Fibroblast of pulmonary artery (primary cell): ENCODE measurements around the gene RNF208.

Experiments used
- DNase-seq: peaks from one replicate; pipeline ENCODE4 v3.0.0-alpha.2; 2010; ENCODE audit warnings: low read depth
- H3K4me3 ChIP-seq: replicated peaks from 2 replicates; pipeline ENCODE4 v1.5.1; 2011; ENCODE audit warnings: low read depth, mild to moderate bottlenecking, control low read depth, low read length, moderate library complexity
- TF ChIP-seq, protein P1 (sequence below): IDR thresholded peaks from 2 replicates; pipeline ENCODE4 v1.5.1; 2011; ENCODE audit warnings: mild to moderate bottlenecking, control low read depth, low read length, inconsistent platforms; ENCODE audit errors: missing control alignments

Gene RNF208

GRCh38 chr9:137187386-137187785 is 34.7 kb downstream of the RNF208 start:
- peak overlapping the region; percentile 94 for H3K4me3 ChIP-seq

GRCh38 chr9:137186385-137186784 is 35.7 kb downstream of the RNF208 start:
- TF ChIP-seq, protein P1, sequence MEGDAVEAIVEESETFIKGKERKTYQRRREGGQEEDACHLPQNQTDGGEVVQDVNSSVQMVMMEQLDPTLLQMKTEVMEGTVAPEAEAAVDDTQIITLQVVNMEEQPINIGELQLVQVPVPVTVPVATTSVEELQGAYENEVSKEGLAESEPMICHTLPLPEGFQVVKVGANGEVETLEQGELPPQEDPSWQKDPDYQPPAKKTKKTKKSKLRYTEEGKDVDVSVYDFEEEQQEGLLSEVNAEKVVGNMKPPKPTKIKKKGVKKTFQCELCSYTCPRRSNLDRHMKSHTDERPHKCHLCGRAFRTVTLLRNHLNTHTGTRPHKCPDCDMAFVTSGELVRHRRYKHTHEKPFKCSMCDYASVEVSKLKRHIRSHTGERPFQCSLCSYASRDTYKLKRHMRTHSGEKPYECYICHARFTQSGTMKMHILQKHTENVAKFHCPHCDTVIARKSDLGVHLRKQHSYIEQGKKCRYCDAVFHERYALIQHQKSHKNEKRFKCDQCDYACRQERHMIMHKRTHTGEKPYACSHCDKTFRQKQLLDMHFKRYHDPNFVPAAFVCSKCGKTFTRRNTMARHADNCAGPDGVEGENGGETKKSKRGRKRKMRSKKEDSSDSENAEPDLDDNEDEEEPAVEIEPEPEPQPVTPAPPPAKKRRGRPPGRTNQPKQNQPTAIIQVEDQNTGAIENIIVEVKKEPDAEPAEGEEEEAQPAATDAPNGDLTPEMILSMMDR: no peak
- H3K4me3 ChIP-seq: no peak overlapping the region
- no peak for DNase-seq

More at GRCh38 chr9:137187386-137187785, 34.7 kb downstream of the RNF208 start:
- TF ChIP-seq, protein P1: no peak
- no peak for DNase-seq

GRCh38 chr9:137185921-137186320 is 36.1 kb downstream of the RNF208 start:
- H3K4me3 ChIP-seq: no peak overlapping the region
- no peak for DNase-seq
- TF ChIP-seq, protein P1: no peak

GRCh38 chr9:137184881-137185660 is 37.0 kb downstream of the RNF208 start:
- TF ChIP-seq, protein P1: no peak
- no peak overlapping the region for H3K4me3 ChIP-seq
- DNase-seq: no peak

DNA sequence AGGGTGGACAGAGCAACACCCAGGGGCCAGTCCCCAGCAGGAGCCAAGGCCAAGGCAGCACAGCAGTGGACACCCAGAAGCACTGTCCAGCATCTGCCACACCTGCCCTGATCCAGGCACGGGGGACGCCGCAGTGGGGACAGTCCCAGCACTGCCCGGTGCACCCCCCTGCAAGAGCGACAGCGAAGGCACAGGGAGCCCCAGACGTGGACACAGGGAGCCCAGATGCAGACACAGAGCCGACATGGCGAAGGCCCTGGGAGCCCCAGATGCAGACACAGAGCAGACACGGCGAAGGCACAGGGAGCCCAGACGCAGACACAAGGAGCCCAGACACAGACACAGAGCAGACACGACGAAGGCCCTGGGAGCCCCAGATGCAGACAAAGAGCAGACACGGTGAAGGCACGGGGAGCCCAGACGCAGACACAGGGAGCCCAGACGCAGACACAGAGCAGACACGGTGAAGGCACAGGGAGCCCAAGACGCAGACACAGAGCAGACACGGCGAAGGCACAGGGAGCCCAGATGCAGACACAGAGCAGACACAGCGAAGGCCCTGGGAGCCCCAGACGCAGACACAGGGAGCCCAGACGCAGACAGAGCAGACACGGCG is 38.0 kb downstream of the RNF208 start:
- TF ChIP-seq, protein P1: no peak

GRCh38 chr9:137182836-137183235 is 39.2 kb downstream of the RNF208 start:
- TF ChIP-seq, protein P1: no peak
- no peak overlapping the region for H3K4me3 ChIP-seq
- DNase-seq: no peak

More for the DNA sequence above, 38.0 kb downstream of the RNF208 start:
- DNase-seq: no peak
- H3K4me3 ChIP-seq: no peak overlapping the region
